ENCODE data around the gene SPDYE1.
"Not testable (repeated sequence)": the region's sequence is repeated elsewhere in the genome, so short reads cannot be mapped to it uniquely, and the experiment has no call there.

Gene SPDYE1

GRCh38 chr7:43985904-43986864, 11.5 kb upstream of the SPDYE1 start:
- H3K27me3 ChIP-seq (replicated peaks); H3K27ac ChIP-seq; H3K36me3 ChIP-seq (replicated peaks); in situ Hi-C loops (cut with HindIII; ENCODE audit: low pct_ligation_motif_present, low sequenced_read_pairs): not testable (repeated sequence)
- TF ChIP-seq, protein P1, sequence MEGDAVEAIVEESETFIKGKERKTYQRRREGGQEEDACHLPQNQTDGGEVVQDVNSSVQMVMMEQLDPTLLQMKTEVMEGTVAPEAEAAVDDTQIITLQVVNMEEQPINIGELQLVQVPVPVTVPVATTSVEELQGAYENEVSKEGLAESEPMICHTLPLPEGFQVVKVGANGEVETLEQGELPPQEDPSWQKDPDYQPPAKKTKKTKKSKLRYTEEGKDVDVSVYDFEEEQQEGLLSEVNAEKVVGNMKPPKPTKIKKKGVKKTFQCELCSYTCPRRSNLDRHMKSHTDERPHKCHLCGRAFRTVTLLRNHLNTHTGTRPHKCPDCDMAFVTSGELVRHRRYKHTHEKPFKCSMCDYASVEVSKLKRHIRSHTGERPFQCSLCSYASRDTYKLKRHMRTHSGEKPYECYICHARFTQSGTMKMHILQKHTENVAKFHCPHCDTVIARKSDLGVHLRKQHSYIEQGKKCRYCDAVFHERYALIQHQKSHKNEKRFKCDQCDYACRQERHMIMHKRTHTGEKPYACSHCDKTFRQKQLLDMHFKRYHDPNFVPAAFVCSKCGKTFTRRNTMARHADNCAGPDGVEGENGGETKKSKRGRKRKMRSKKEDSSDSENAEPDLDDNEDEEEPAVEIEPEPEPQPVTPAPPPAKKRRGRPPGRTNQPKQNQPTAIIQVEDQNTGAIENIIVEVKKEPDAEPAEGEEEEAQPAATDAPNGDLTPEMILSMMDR (IDR thresholded peaks at IDR 0.05; ENCODE audit: low read depth, low read length, missing control alignments), result peak; percentile 60
- peak; percentile 69 for DNase-seq
- peak overlapping the region; percentile 17 for H3K4me3 ChIP-seq (ENCODE audit: low read depth, low read length)

DNA sequence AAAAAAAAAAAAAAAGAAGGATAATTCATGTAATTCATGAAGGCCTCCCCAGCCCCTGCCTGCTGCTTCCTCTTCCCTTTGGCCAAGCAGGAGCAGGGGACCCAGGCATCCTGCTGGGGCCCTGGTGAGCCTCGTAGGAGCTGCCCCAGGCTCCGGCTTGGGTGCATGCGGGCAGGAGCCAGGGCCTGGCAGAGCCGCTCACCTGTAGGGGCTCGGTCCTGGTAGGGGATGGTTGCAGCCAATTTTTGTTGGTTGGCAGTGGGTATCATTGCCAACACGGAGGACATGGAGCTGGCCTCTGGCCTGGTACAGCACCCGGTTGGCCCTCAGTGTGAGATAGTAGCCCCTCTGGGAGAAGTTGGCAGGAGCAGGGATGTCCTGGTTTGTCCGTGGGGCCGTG, 10.2 kb upstream of the SPDYE1 start:
- in situ Hi-C loops (cut with HindIII; ENCODE audit: low pct_ligation_motif_present, low sequenced_read_pairs); H3K4me3 ChIP-seq (ENCODE audit: low read depth, low read length); H3K27ac ChIP-seq; H3K27me3 ChIP-seq (replicated peaks); DNase-seq; H3K36me3 ChIP-seq (replicated peaks): not testable (repeated sequence)

- H3K27ac ChIP-seq; H3K4me3 ChIP-seq (ENCODE audit: low read depth, low read length); H3K36me3 ChIP-seq (replicated peaks); DNase-seq; in situ Hi-C loops (cut with HindIII; ENCODE audit: low pct_ligation_motif_present, low sequenced_read_pairs); H3K27me3 ChIP-seq (replicated peaks): not testable (repeated sequence)
These were observed 7.6 kb upstream of the SPDYE1 start for GRCh38 chr7:43990011-43990585.

- H3K27ac ChIP-seq; H3K4me3 ChIP-seq (ENCODE audit: low read depth, low read length); H3K36me3 ChIP-seq (replicated peaks); in situ Hi-C loops (cut with HindIII; ENCODE audit: low pct_ligation_motif_present, low sequenced_read_pairs); DNase-seq; H3K27me3 ChIP-seq (replicated peaks): not testable (repeated sequence)
These were observed 6.9 kb upstream of the SPDYE1 start for GRCh38 chr7:43990829-43991228.

DNA sequence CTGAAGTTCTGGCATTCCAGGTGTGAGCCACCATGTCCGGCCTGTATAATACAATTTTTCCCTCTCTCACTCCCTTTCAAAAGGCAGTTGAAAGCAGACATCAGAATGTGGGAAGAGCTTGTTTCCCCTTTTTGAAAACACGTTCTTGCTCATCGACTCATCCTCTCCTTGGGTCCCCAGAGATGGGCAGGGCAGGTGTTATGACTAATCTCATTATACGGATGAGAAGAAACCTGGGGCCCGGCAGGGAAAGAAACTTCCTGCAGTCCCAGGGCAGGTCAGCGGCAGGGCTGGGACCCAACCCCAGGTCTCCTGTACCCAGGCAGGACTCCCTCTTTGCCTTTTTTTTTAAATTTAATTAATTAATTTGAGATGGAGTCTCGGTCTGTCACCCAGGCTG, 4.8 kb upstream of the SPDYE1 start:
- in situ Hi-C loops (cut with HindIII; ENCODE audit: low pct_ligation_motif_present, low sequenced_read_pairs); H3K27ac ChIP-seq; H3K36me3 ChIP-seq (replicated peaks); H3K4me3 ChIP-seq (ENCODE audit: low read depth, low read length); H3K27me3 ChIP-seq (replicated peaks): not testable (repeated sequence)
- peak; percentile 16 for DNase-seq

GRCh38 chr7:43994681-43995080, 3.0 kb upstream of the SPDYE1 start:
- H3K27ac ChIP-seq; H3K27me3 ChIP-seq (replicated peaks); H3K36me3 ChIP-seq (replicated peaks); H3K4me3 ChIP-seq (ENCODE audit: low read depth, low read length); DNase-seq; in situ Hi-C loops (cut with HindIII; ENCODE audit: low pct_ligation_motif_present, low sequenced_read_pairs): not testable (repeated sequence)

- H3K27me3 ChIP-seq (replicated peaks); H3K27ac ChIP-seq; H3K36me3 ChIP-seq (replicated peaks); in situ Hi-C loops (cut with HindIII; ENCODE audit: low pct_ligation_motif_present, low sequenced_read_pairs); H3K4me3 ChIP-seq (ENCODE audit: low read depth, low read length); DNase-seq: not testable (repeated sequence)
These were observed 14.4 kb downstream of the SPDYE1 start for GRCh38 chr7:44012081-44012480.

GRCh38 chr7:44015090-44015489, 17.4 kb downstream of the SPDYE1 start:
- H3K27ac ChIP-seq; DNase-seq; H3K27me3 ChIP-seq (replicated peaks); H3K4me3 ChIP-seq (ENCODE audit: low read depth, low read length); H3K36me3 ChIP-seq (replicated peaks); in situ Hi-C loops (cut with HindIII; ENCODE audit: low pct_ligation_motif_present, low sequenced_read_pairs): not testable (repeated sequence)

DNA sequence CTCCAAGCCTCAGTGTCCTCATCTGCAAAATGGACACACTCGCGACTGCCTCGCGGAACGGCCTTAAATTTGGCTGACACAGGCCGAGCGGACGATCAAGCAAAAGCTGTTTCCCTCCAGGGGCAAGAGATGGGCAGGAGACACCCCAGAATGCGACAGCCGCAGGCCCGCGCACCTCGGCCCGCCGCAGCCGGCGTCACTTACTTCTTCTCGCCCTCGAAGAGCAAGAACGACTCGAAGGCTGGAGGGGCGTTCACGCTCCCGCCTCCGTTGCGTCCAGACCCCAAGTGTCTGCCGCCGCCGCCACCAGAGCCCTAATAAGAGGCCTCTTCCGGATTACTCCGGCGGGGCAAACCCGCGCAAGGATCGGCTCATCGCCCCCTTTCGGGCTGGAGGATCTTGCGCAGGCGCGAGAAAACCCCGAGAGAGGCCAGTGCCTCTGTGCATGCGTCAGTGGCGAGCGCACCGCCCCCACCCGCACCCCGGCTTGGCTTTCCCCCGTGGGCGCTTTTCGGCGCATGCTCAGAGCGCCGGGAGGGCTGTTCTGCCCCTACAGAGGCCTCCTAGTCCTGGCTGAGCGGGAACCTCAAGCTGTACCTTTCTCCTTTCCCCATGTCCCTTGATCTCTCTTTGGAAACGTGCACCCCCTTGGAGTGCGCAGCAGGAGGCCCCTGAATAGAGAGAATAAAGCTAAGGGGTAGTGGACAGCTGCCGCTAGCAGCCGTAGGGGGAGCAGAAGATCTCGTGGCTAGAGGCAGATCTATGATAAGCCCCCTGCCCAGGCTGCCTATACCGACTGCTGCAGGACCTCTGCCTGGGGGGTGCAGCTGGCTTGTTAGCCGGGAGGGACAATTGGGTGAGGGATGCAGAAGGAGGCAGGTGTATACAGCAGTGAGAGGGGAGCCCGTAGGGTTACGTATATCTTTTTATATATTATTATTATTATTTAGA, 21.4 kb downstream of the SPDYE1 start:
- H3K36me3 ChIP-seq (replicated peaks); H3K27me3 ChIP-seq (replicated peaks); in situ Hi-C loops (cut with HindIII; ENCODE audit: low pct_ligation_motif_present, low sequenced_read_pairs): not testable (repeated sequence)
- Histone ChIP-seq H3K27ac (peak overlapping the region; percentile 58), H3K4me3 (ENCODE audit: low read depth, low read length) (peak overlapping the region; percentile 74)
- peak; percentile 98 for DNase-seq
- TF ChIP-seq, protein P1 (IDR thresholded peaks at IDR 0.05; ENCODE audit: low read depth, low read length, missing control alignments), result peak; percentile 73

GRCh38 chr7:44019825-44020224, 22.1 kb downstream of the SPDYE1 start:
- H3K27ac ChIP-seq; H3K36me3 ChIP-seq (replicated peaks); DNase-seq; in situ Hi-C loops (cut with HindIII; ENCODE audit: low pct_ligation_motif_present, low sequenced_read_pairs); H3K27me3 ChIP-seq (replicated peaks); H3K4me3 ChIP-seq (ENCODE audit: low read depth, low read length): not testable (repeated sequence)

GRCh38 chr7:44022069-44022468, 24.4 kb downstream of the SPDYE1 start:
- in situ Hi-C loops (cut with HindIII; ENCODE audit: low pct_ligation_motif_present, low sequenced_read_pairs); H3K27ac ChIP-seq; H3K36me3 ChIP-seq (replicated peaks); DNase-seq; H3K4me3 ChIP-seq (ENCODE audit: low read depth, low read length); H3K27me3 ChIP-seq (replicated peaks): not testable (repeated sequence)
